Measurements from ENCODE around the gene CLHC1. TPM values are rescaled to one million over a fixed set of nuclear protein-coding genes. Genes with fewer than 3 reads are reported as not detected.

The CLHC1 gene
- total and polyA plus RNA-seq, 2 of the 8 experiments (the other 6 are each of a cell fraction or from before 2014, with no cell fraction given): 2.6 to 10.8 TPM

DNA sequence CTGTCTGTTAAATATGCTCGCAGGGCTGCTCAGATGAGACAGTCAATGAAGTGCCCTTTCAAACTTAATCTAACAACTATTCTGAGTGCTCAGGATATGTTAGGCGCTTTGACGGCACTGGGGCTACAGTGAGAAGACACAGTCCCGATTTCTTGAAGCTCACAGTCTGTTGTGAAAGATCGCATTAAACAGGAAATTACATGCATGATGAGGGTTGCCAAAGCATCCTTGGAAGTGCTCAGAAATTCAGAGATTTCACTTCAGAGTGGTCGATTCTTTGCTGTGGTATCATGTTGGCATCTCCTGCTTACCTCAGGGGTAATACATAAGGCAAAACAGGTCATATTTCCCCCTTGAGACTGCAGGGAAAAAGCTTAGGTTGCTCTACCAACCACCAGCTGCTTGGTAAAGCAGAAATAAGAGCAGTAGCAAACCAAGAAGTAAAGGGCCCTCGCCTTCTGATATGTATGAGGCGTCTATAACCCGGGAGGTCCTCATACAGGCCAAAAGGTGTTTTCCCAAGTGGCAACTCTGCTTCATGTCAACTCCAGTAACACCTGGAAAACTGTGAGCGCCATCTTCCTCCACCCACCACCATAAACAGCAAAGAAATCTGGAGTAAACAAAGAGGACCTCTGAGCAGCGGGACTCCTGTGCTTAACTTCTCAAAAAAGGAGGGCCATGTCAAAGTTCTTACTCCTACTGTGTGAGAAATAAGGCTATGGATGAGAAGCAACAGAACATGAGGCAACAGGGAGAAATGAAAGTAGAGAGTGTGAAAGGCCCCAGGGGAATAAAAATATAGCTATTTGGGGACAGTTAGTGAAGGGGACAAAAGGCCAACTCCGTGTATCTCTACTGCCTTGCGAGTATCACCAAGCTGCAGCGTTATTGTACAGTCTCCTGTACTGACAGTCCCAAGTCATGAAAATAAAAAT lies 79.3 kb downstream of the CLHC1 start:
- Histone ChIP-seq H3K9me3 (ENCODE audit: insufficient read depth in 2 of 2, low read depth in 1 of 2, low read length in 1 of 2) (no peaks in the 10 kb centered on the region), H3K23me2 (ENCODE audit: low read depth, low read length) (no peaks in the 10 kb centered on the region), H3K79me2 (ENCODE audit: control insufficient read depth in 1 of 2, insufficient read depth in 2 of 2, low read length in 2 of 2) (no peaks in the 10 kb centered on the region), H3K4ac (replicated peaks; ENCODE audit: insufficient read length, low read depth, low read length) (no peak overlapping the region), H3K79me1 (ENCODE audit: low read depth, low read length) (no peaks in the 10 kb centered on the region), H3K4me2 (ENCODE audit: insufficient read depth in 1 of 2, low read depth in 2 of 2, low read length in 2 of 2) (no peak overlapping the region), H2BK12ac (ENCODE audit: low read depth, low read length) (no peak overlapping the region), H4K5ac (ENCODE audit: insufficient read length, low read depth, low read length) (no peak overlapping the region), H3K36me3 (ENCODE audit: control insufficient read depth in 2 of 4, insufficient read depth in 4 of 4, low read length in 3 of 4) (no peaks in the 10 kb centered on the region), H2BK20ac (ENCODE audit: low read length) (no peak overlapping the region), H3K27me3 (replicated peaks in 1 of 4; ENCODE audit: control insufficient read depth in 3 of 4, extremely low read depth in 1 of 4, insufficient read depth in 3 of 4, low read length in 3 of 4) (no peaks in the 10 kb centered on the region), H2AFZ (ENCODE audit: low read length) (no peak overlapping the region), H3K4me1 (replicated peaks in 1 of 4; ENCODE audit: control insufficient read depth in 3 of 4, insufficient read depth in 4 of 4, low read length in 3 of 4) (peaks cover 0 to 13% (median 0%) of the 10 kb centered on the region in 4 experiments; a peak in 2 of 7 replicates), H3K27ac (ENCODE audit: low read depth, low read length) (no peak overlapping the region), H3K4me3 (ENCODE audit: extremely low read depth in 1 of 4, insufficient read depth in 2 of 4, low read depth in 3 of 4, low read length in 4 of 4) (no peak overlapping the region), H4K20me1 (replicated peaks in 1 of 2; ENCODE audit: control insufficient read depth in 1 of 2, insufficient read depth in 2 of 2, low read length in 2 of 2) (no peaks in the 10 kb centered on the region), H3K56ac (replicated peaks; ENCODE audit: insufficient read length, low read depth, low read length) (no peak overlapping the region), H2BK5ac (ENCODE audit: low read depth, low read length) (no peak overlapping the region), H3K9ac (replicated peaks in 1 of 4; ENCODE audit: extremely low read depth in 1 of 4, low read depth in 3 of 4, low read length in 3 of 4) (no peak overlapping the region), H2BK120ac (replicated peaks; ENCODE audit: low read depth, low read length) (no peak overlapping the region), H3K18ac (ENCODE audit: extremely low read depth, low read length) (no peak overlapping the region), H3K14ac (ENCODE audit: insufficient read length) (no peak overlapping the region), H2BK15ac (ENCODE audit: low read length) (no peak overlapping the region), H4K8ac (ENCODE audit: extremely low read depth, insufficient read depth, low read length) (no peak overlapping the region), H2AK5ac (ENCODE audit: low read depth, low read length) (no peak overlapping the region), H4K91ac (replicated peaks; ENCODE audit: insufficient read length, low read length) (no peak overlapping the region), H3K23ac (ENCODE audit: insufficient read length) (no peak overlapping the region)
- 90% methylated on average over 14 of the region's 14 CpGs; no CpG with 5 or more reads in 1 of the 2 experiments for WGBS, 2 experiments (ENCODE audit: extremely low coverage in 1 of 2, insufficient coverage in 1 of 2, insufficient read length in 1 of 2, insufficient replicate concordance in 2 of 2, low coverage in 1 of 2, low lambda C conversion rate in 2 of 2, missing lambda C conversion rate in 1 of 2)
- DNase-seq (ENCODE audit: low read depth in 1 of 2, low spot score in 2 of 2) (no peak), FAIRE-seq (no peak)
- POLR2A ChIA-PET (ENCODE audit: partially characterized antibody): interaction anchor here (0.7 to 1.8 kb wide), 4 partner anchors 19 to 104 kb away, joined by 3 to 5 read pairs (median 4); partner anchors contain the start of gene RTN4
- CTCF ChIA-PET (ENCODE audit: partially characterized antibody): interaction anchor here (1.2 to 2.5 kb wide), 4 partner anchors 9 to 32 kb away, joined by 4 to 18 read pairs (median 4); no protein-coding TSS in a partner anchor
- no peak for TF ChIP-seq KDM1A (IDR thresholded peaks at IDR 0.05; ENCODE audit: borderline replicate concordance, low read length)
- no peak for TF ChIP-seq CTBP2 (IDR thresholded peaks at IDR 0.05; ENCODE audit: borderline replicate concordance, insufficient read depth, insufficient read length, low read length)
- no peak for TF ChIP-seq KDM5A (IDR thresholded peaks at IDR 0.05; ENCODE audit: low read length)
